Measurements from ENCODE around the gene CTSH. TPM values are rescaled to one million over a fixed set of nuclear protein-coding genes. Genes with fewer than 3 reads are reported as not detected.
A peak's percentile ranks its signal among the peaks of the same experiment; 100 is the strongest.

Gene CTSH
- total and polyA plus RNA-seq, 7 donors: 37.4 to 274 (median 96.7) TPM

- no peaks in the 10 kb centered on the region for H3K27me3 ChIP-seq
- H3K36me3 ChIP-seq: no peaks in the 10 kb centered on the region
- WGBS, 2 donors: 65 to 82% methylated on average over 5 of the region's 5 CpGs
- intact Hi-C loops (cut with DNase I): no loop called here
- no peaks in the 10 kb centered on the region for H3K9me3 ChIP-seq
- peak overlapping the region in 1 of 4 donors; percentile 22 for H3K27ac ChIP-seq
- DNase-seq: no peak
- TF ChIP-seq CTCF (IDR thresholded peaks at IDR 0.05) (no peak), EP300 (IDR thresholded peaks at IDR 0.05) (no peak), POLR2AphosphoS5 (IDR thresholded peaks at IDR 0.05) (no peak), POLR2A (IDR thresholded peaks at IDR 0.05) (no peak)
- H3K4me3 ChIP-seq: no peak overlapping the region
- peaks cover 0 to 9% (median 4%) of the 10 kb centered on the region in 4 donors for H3K4me1 ChIP-seq
Measured at GRCh38 chr15:78969687-78970349, 25.0 kb upstream of the CTSH start.

GRCh38 chr15:78968539-78969271, 23.9 kb upstream of the CTSH start:
- Histone ChIP-seq H3K4me3 (no peak overlapping the region), H3K36me3 (no peaks in the 10 kb centered on the region), H3K27ac (no peak overlapping the region), H3K27me3 (no peaks in the 10 kb centered on the region), H3K9me3 (no peaks in the 10 kb centered on the region), H3K4me1 (peaks cover 0 to 9% (median 4%) of the 10 kb centered on the region in 4 donors)
- intact Hi-C loops (cut with DNase I): no loop called here
- TF ChIP-seq POLR2A (IDR thresholded peaks at IDR 0.05) (no peak), CTCF (IDR thresholded peaks at IDR 0.05) (no peak), POLR2AphosphoS5 (IDR thresholded peaks at IDR 0.05) (no peak), EP300 (IDR thresholded peaks at IDR 0.05) (no peak)
- no peak for DNase-seq
- WGBS, 2 donors: 58 to 83% methylated on average over 5 of the region's 5 CpGs

GRCh38 chr15:78968114-78968513, 23.3 kb upstream of the CTSH start:
- Histone ChIP-seq H3K4me1 (peaks cover 0 to 9% (median 4%) of the 10 kb centered on the region in 4 donors), H3K4me3 (no peak overlapping the region), H3K36me3 (no peaks in the 10 kb centered on the region), H3K9me3 (no peaks in the 10 kb centered on the region), H3K27ac (no peak overlapping the region), H3K27me3 (no peaks in the 10 kb centered on the region)
- 91 to 92% methylated on average over 2 of the region's 2 CpGs for WGBS, 2 donors
- DNase-seq: no peak
- TF ChIP-seq POLR2A (IDR thresholded peaks at IDR 0.05) (no peak), CTCF (IDR thresholded peaks at IDR 0.05) (no peak), POLR2AphosphoS5 (IDR thresholded peaks at IDR 0.05) (no peak), EP300 (IDR thresholded peaks at IDR 0.05) (no peak)
- intact Hi-C loops (cut with DNase I): no loop called here

- Histone ChIP-seq H3K27me3 (peaks cover 0 to 3% (median 0%) of the 10 kb centered on the region in 3 donors), H3K9me3 (no peaks in the 10 kb centered on the region), H3K27ac (no peak overlapping the region), H3K4me3 (no peak overlapping the region), H3K4me1 (no peaks in the 10 kb centered on the region), H3K36me3 (no peaks in the 10 kb centered on the region)
- TF ChIP-seq EP300 (IDR thresholded peaks at IDR 0.05) (no peak), POLR2AphosphoS5 (IDR thresholded peaks at IDR 0.05) (no peak), CTCF (IDR thresholded peaks at IDR 0.05) (no peak), POLR2A (IDR thresholded peaks at IDR 0.05) (no peak)
- 95 to 97% methylated on average over 6 of the region's 6 CpGs for WGBS, 2 donors
- intact Hi-C loops (cut with DNase I): no loop called here
- no peak for DNase-seq
Measured at GRCh38 chr15:78960308-78960707, 15.5 kb upstream of the CTSH start.

Data from sigmoid colon (tissue), 7 donors.